ENCODE measurements around the gene KRTAP4-11.

DNA sequence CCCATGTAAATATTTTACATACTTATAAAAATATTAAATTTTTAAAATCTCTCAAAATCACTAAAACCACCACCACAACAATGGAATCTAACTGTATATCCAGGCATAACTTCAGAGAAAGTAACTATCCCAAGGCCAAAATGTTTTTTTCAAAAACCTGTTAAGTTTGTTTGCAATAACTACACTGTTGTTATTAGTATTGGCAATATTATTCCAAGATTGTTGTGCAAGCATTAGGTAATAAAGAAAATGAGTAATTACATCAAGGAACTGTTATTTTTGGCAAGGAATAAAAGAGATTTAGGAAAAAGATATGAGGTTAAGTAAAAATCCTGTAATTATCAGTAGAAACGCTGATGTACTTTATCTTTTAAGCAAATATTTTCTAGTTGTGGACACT is 9.2 kb upstream of the KRTAP4-11 start:
- no peak for TF ChIP-seq EZH2 (IDR thresholded peaks at IDR 0.05; ENCODE audit: borderline replicate concordance, low read depth, low read length, poor library complexity, severe bottlenecking)
- TF ChIP-seq, protein P1, sequence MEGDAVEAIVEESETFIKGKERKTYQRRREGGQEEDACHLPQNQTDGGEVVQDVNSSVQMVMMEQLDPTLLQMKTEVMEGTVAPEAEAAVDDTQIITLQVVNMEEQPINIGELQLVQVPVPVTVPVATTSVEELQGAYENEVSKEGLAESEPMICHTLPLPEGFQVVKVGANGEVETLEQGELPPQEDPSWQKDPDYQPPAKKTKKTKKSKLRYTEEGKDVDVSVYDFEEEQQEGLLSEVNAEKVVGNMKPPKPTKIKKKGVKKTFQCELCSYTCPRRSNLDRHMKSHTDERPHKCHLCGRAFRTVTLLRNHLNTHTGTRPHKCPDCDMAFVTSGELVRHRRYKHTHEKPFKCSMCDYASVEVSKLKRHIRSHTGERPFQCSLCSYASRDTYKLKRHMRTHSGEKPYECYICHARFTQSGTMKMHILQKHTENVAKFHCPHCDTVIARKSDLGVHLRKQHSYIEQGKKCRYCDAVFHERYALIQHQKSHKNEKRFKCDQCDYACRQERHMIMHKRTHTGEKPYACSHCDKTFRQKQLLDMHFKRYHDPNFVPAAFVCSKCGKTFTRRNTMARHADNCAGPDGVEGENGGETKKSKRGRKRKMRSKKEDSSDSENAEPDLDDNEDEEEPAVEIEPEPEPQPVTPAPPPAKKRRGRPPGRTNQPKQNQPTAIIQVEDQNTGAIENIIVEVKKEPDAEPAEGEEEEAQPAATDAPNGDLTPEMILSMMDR (conservative IDR thresholded peaks at IDR 0.05; ENCODE audit: low read depth, low read length), result no peak
